VCaP (cell line): ENCODE data around the gene CWH43.
"Not testable (repeated sequence)": the region's sequence is repeated elsewhere in the genome, so short reads cannot be mapped to it uniquely, and the experiment has no call there.

ENCODE experiments used
- H3K27ac ChIP-seq: fragments of 450-650 bp; 2 replicates; pipeline ENCODE4 v1.5.1; 2017
- CTCF ChIP-seq: fragments of 450-650 bp; conservative IDR thresholded peaks from 2 replicates; pipeline ENCODE4 v1.5.1; 2017; ENCODE audit warnings: mild to moderate bottlenecking, moderate library complexity

Gene CWH43

GRCh38 chr4:49058306-49058705, 72.2 kb downstream of the CWH43 start:
- no peak overlapping the region for H3K27ac ChIP-seq
- no peak for TF ChIP-seq CTCF

- TF ChIP-seq CTCF, result no peak
- no peak overlapping the region for H3K27ac ChIP-seq
These were observed 77.6 kb downstream of the CWH43 start for GRCh38 chr4:49063670-49064069.

- H3K27ac ChIP-seq, result not testable (repeated sequence)
These were observed 86.1 kb downstream of the CWH43 start for GRCh38 chr4:49072196-49072595.

GRCh38 chr4:49091883-49092282, 105.8 kb downstream of the CWH43 start:
- not testable (repeated sequence) for H3K27ac ChIP-seq

GRCh38 chr4:49092608-49093135, 106.6 kb downstream of the CWH43 start:
- H3K27ac ChIP-seq, result not testable (repeated sequence)

- H3K27ac ChIP-seq, result not testable (repeated sequence)
These were observed 110.1 kb downstream of the CWH43 start for GRCh38 chr4:49096215-49096614.

GRCh38 chr4:49096627-49097026, 110.6 kb downstream of the CWH43 start:
- H3K27ac ChIP-seq, result not testable (repeated sequence)

GRCh38 chr4:49097071-49097470, 111.0 kb downstream of the CWH43 start:
- H3K27ac ChIP-seq, result not testable (repeated sequence)

GRCh38 chr4:49097505-49097904, 111.4 kb downstream of the CWH43 start:
- not testable (repeated sequence) for H3K27ac ChIP-seq

- H3K27ac ChIP-seq, result not testable (repeated sequence)
These were observed 112.1 kb downstream of the CWH43 start for GRCh38 chr4:49098034-49098759.

GRCh38 chr4:49099831-49100444, 113.9 kb downstream of the CWH43 start:
- H3K27ac ChIP-seq, result not testable (repeated sequence)

- H3K27ac ChIP-seq, result not testable (repeated sequence)
These were observed 116.3 kb downstream of the CWH43 start for GRCh38 chr4:49102344-49102898.

- not testable (repeated sequence) for H3K27ac ChIP-seq
These were observed 117.5 kb downstream of the CWH43 start for GRCh38 chr4:49103436-49104136.

- not testable (repeated sequence) for H3K27ac ChIP-seq
These were observed 118.3 kb downstream of the CWH43 start for GRCh38 chr4:49104231-49104930.

GRCh38 chr4:49105248-49105904, 119.3 kb downstream of the CWH43 start:
- not testable (repeated sequence) for H3K27ac ChIP-seq

- H3K27ac ChIP-seq, result not testable (repeated sequence)
These were observed 121.2 kb downstream of the CWH43 start for GRCh38 chr4:49107262-49107661.

GRCh38 chr4:49108183-49108978, 122.3 kb downstream of the CWH43 start:
- H3K27ac ChIP-seq, result not testable (repeated sequence)
